ENCODE results near the gene NPVF.

Gene NPVF

DNA sequence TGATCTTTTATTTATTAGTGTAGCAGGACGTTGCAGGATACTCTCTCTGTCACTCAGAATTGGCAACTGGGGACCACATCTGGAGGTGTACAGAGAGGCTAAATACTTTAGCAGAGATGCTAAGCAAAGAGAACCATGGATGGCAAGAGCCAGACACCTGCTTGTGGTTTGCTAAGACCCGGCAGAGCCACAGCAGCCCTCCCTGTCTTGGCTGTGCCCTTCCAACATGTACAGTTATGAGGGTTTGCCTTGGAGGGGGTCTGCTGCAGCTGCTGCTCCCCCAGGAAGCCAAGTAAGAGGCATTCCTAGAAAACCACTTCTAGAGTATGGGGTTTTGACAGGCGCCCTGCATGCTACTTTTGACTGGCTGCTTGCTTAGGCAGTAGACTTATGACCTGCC is 5.1 kb downstream of the NPVF start:
- DNase-seq, result no peak

DNA sequence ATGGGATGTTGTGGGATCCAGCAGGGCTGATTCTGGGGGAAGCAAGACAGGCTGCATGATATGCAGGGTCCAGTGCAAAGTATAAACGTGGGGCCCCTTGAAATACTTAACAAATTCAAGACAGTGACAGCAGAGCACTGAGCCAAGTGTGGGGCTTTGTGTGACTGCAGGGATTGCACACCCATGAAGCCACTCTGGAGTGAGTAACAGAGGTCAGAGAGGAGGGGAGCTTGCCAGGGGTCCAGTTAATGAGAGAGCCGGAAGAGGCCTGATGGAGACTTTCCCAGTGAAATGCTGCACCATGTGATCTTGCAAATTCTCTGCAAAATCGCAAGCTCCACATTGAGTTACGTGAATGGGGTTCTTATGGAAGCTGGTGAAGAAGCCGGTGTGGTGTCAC is 5.6 kb downstream of the NPVF start:
- DNase-seq, result no peak

DNA sequence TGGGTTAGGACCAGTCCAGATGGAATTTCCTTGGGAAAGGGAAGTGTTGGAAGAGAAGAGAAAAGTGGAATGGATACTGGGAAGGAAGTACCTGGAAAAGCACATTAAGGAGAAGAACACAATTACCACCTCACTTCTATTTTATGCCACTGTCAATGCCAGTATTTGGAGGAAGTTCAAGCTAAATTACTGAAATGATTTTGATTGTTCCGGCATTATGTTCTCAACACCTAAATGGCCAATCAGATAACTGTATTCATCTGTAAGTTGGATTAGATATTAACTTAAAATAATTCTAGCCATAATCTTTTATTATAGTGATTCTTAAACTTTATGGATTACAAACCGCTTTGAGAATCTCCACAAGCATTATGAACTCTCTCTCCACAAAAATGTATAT is 7.3 kb downstream of the NPVF start:
- no peak for DNase-seq

DNA sequence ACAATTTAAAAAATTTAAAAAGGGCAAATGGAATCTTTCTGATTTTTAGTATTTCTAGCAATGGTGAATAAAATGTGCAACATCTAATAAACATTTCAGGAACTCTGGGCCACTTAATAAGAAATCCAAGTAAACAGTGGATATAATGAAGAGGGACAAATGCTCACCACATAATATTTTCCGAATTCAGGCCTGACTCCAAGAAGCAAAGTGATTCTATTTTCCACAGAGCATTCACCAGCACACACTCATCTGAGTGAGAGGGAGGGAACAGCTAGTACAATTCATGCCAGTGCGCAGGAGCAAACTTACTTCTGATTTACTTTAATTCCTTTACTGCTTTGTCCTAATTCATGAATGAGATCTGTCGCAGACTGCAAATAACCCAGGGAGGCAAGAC is 10.1 kb downstream of the NPVF start:
- DNase-seq, result no peak

DNA sequence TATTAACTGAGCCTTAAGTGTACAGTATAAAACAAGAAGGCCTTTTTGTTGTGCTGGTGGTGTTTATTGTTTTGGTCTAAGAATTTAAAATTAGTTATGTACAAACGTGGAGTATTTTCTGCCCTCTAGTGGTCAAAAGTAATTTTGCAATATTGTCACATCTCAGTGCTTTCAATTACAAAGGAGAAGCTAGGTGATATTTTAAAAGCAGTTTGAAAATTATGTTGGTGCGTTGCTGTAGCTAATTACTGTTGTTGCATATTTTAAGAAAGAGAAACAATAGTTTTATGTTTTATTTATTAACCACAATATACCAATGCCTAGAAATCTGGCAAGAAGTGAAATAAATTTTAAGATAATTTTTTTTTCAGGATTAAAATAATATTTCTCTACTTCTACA is 11.4 kb downstream of the NPVF start:
- peak; percentile 50 for DNase-seq

DNA sequence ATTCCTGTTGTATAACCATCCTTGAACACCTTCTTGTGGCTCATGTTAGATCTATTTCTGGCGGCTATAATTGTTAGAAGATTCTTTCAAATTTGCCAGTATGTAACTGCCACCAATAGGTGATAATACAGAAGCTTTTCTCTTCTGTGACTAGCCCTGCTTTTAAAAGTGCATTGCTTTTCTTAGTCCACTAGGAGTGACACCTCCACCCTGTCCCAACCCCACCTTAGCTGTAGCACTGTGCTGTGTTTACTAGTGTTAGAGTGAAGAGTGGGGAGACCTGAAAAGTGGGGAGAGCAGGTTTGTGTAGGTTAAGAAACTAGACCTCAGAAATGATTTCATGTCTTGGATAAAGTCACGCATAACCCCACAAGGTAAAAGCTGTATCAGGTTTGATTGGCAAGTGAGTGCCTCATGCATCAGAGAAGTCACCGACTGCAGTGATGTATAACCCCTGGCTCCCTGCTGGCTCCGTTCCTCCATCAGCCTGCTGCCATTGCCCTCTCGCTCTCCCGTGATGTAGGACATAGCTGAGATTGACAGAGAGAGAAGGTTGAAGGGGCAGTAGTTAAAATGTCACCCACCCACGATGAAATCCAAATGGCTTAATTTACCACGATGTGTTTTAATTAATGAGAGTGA is 12.5 kb downstream of the NPVF start:
- DNase-seq, result no peak

DNA sequence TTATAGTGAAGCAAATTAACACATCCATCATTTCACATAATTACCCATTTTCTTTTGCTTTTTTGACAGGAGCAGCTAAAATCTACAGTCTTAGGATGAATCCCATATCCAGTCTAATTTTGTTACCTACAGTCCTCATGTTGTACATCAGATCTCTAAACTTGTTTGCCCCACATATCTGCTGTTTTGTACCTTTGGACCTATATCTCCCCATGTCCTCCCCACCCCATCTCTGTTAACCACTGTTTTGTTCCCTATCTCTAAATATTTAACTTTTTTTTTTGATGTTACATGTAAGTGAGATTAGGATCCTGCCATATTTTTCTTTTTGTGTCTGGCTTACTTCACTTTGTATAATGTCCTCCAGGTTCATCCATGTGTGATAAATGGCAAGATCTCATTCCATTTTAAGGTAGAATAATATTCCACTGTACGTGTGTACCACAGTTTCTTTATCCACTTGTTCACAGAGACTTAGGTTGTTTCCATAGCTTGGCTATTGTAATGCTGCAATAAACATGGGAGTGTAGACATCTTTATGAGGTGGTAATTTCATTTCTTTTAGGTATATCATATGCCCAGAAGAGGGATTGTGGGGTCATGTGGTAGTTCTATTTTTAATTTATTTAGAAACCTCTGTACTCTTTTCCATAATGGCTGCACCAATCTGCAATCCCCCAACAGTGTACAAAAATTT is 19.6 kb downstream of the NPVF start:
- no peak for DNase-seq

DNA sequence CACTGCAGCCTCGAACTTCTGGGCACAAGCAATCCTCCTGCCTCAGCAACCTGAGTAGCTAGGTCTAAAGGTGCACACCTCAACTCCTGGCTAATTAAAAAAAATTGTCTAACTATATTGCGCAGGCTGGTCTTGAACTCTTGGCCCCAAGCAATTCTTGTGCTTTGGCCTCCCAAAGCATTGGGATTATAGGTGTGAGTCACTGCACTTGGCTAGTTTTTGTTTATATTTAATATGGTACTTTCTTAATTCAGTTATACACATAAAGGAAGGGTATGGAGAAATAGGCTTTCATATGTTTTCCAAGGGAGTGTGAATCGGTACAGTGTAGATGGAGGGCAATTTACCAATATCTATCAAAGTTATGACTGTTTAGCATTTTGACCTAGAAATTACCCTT is 20.4 kb downstream of the NPVF start:
- DNase-seq, result no peak

DNA sequence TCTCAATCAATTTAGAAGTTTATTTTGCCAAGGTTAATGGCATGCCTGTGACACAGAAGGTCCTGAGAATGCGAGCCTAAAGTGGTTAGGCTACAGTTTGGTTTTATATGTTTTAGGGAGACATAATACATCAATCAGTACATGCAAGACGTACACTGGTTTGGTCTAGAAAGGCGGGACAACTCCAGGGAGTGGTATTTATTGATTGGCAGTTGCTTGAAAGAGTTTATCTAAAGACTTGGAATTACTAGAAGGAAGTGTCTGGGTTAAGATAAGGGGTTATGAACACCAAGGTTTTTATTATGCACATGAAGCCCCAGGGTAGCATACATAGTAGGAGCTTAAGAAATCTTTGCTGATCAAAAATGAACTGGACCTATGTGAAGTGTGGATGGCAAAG is 21.5 kb downstream of the NPVF start:
- DNase-seq, result no peak

DNA sequence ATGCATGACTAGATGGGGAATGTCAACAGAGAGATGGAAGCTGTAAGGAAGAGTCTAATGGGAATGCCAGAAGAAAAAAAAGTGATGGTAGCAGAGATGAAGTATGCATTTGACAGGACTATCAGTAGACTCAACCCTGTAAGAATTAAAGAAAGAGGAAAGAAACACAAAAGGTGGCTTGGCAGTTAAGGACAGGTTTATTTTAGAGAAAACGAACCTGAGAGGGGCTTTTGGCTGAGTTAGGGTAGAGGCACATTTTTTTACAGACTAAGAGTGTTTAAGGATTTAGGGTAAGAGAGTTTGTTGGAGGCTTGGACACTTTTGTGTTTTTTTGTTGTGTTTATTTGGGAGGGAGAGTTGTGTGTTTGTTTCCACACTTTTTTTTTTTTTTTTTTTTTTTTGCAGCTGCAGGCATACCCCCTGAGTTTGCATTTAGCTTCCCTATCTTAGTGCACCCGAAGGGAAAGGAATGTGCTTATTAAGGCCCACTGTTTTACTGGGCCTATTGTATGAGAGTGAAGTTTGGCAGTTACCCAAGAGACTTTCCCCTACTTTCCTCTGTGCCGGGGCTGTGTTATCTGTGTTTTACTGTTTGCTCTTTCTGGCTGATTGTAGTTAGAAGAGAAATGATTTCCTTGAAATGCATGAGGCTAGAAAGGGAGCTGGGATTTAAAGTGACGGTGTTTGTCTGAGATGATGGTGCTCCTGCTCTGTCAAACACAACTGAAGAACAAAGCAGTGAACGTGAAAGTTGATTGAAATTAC is 32.0 kb downstream of the NPVF start:
- DNase-seq, result no peak

DNA sequence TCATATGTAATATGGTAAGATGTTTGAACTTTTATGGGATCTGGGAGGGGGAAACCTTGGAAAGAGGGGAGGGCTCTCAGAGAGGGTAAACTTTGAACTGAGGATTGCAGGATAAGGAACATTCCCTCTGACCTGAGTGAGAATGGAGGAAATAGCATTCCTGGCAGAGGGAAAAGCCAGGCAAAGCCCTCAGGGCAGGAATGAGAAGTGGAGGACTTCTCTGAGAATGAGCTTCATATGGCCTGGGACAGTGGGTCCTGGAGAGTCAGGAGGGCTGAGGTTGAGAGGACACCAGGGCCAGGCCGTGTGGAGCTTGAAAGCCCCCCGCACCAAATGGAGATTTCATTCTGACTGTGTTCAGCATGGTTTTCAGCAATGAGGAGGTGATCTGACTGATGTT is 34.2 kb downstream of the NPVF start:
- DNase-seq, result no peak

DNA sequence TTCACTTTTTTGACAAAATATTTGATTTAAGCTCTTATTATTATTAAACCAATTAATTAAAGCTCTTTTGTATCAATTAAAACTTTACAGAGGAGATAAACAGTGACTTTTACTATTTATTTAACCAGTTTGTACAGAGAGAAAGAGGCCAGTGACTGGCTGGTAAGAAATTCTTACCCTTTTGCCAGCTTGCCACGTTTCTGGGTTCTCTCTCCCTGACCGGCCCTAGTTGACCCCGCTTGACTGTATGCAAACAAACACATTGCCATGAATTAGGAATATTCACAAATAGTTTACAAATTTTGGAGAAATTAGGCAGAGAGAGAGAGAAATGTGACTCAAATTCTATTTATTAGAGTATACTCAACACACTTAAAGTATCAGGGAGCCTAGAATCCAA is 36.2 kb downstream of the NPVF start:
- no peak for DNase-seq

DNA sequence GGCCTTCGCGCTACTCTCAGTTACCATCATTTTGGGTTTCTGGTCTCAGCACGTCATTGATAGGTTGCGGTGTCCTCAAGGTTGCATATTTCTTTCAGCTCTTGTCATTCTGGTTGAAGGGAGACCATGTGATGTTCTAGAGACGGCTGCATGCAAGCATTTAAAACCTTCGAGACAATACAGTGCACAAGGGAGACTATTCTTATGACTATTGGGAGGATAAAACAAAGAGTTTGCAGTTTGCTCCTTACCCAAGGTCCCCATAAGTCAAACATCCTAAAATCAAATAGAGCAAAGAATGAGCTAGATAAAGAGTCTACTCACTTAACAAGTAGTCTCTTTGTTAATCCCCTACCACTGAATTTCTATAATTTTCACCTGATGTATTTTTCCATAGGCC is 39.1 kb downstream of the NPVF start:
- no peak for DNase-seq

DNA sequence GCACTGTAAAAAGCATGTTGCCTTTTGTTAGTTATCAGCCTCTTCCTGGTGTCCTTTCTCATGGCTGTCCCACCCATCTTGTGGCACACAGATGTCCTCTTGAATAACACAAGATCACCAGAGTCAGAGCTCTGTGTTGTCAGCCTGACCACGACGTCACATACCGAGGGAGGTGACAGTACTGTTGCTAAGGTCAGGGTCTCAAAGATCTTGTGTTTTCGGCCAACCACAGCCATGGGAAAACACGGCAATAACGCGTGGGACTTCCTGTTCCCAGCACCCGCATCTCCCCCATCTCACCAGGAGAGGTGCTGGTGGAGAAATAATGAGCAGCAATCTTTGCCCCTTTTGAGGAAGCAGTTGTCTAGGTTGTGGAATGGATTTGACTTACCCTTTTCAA is 40.4 kb downstream of the NPVF start:
- DNase-seq, result no peak

DNA sequence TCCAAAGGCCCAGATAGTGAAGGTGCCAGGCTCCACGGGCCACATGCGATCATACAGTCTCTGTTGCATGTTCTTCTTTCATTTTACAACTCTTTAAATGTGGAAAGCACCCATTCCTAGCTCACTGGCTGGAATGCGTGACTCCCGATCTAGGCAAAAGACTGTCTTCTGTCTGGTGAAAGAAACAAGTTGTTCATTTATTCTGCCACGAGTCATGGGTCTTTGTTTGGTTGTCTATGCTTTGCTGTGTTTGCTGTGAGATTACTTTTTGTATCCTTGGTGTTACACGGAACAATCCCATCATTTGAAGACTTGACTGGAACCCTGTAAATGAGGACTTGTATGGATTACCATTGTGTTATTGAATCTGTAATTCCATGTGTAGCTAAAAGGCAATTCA is 41.9 kb downstream of the NPVF start:
- DNase-seq, result no peak

DNA sequence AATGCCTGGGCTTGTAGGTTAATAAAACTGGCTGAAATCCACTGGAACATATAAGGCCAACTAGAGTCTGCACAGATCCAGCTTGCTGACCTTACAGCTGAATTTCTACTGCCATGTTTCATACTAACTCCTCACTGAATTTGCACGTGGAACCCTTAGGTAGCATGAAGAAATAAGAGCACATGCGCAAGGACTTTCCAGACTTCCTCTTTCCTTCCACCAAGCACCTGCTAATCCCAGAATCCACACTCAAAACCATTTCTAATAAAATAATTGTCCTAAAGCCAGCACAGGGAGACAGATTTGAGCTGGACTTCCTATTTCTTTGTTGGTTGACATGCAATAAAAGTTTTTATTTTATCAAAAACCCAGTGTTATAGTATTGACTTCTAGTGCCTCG is 46.8 kb downstream of the NPVF start:
- DNase-seq, result no peak

DNA sequence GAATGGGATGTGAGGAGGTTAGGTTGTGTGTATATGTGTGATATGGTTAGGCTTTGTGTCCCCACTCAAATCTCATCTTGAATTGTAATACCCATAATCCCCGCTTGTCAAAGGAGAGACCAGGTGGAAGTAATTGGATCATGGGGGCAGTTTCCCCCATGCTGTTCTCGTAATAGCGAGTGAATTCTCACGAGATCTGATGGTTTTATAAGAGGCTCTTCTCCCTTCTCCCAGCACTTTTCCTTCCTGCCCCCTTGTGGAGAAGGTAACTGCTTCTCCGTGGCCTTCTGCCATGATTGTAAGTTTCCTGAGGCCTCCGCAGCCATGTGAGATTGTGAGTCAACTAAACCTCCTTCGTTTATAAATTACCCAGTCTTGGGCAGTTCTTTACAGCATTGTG is 47.3 kb downstream of the NPVF start:
- no peak for DNase-seq

DNA sequence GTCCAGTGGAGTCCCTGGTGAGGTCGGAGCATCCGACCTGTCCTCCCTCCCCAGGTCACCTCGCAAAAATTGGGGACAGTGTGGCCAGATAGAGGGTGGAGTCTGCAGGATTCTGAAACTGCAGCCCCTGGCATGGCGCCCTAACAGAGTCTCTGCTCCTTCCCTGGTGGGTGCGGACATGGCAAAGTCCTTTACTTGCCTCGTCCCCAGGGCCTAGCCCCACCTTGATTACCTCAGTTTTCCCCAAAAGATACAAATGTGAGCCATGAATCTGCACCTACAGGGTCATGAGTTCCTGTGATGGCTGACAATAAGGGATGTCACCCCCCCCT is 47.7 kb downstream of the NPVF start:
- DNase-seq, result no peak

DNA sequence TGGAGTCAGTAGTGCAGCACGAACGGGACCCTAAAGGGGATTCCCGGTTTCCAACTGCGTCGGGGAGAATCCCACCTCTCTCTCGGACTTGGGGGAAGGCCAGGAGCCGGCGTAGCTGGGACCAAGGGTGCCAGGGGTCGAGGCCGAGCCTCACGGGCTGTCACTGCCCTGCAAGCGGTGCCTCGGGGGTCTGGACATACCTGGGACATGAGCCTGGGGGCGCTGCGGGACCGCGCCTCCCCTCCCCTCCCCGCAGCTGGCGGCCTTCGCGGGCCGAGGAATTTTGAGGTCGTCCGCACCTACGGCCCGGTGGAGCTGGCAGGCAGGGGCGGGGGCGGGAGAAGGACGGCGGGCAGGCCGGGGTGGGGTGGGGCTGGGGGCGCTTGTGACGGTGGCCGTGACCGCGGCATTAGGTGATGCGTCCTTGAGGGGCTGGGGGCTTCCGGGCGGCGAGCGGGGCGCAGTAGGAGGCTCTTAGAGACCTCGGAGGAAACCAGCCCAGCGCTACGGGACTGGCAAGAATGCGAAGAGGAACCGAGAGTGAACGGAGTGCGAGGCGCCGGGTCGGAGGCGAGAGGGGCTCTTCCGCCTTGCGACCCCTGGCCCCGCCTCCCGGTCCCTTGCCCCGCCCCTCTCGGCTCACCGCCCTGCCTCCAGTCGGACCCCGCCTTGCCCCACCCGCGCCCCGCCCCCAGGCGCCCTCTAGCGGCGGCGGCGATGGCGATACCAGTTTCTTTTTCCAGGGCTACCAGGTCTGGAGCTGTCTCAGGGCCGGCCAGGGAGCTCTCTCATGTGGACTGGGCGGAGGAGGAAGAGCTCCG is 48.3 kb downstream of the NPVF start:
- peak; percentile 94 for DNase-seq

DNA sequence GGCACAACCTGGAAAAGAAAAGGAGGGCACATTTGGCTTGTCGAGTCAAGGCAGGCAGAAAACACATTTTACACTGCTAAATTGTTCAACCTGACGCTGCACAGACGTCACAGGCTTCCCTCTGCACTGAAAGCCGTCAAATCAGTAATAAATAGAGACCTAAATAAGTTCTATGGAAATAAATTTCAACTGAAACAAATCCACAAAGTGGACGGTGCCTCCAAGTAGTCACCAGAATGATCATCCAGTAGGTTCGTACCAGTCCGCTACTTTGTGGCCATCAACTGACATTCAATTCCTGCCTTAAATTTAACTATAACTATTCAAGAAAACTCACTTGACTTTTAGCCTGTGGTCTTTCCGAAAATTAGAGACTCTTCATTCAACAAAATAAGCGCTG is 49.0 kb downstream of the NPVF start:
- DNase-seq, result no peak
